H9 (cell line): ENCODE results near the gene NCBP3. TPM values are rescaled to one million over a fixed set of nuclear protein-coding genes. Genes with fewer than 3 reads are reported as not detected.

Experiments
- DNase-seq: peaks from one replicate; pipeline ENCODE4 v3.0.0-alpha.2; 2017
- H2AFZ ChIP-seq: one replicate; pipeline ENCODE4 v1.6.1; 2013; ENCODE audit warnings: mild to moderate bottlenecking, low read length, control low read depth, moderate library complexity
- H2AK5ac ChIP-seq: 2 replicates; pipeline ENCODE4 v1.6.1; 2013; ENCODE audit warnings: low read length, control low read depth, mixed read lengths; ENCODE audit not compliant: insufficient read length
- H2BK120ac ChIP-seq: one replicate; pipeline ENCODE4 v1.6.1; 2013; ENCODE audit warnings: low read depth, mild to moderate bottlenecking, low read length, control low read depth, inconsistent platforms; ENCODE audit not compliant: poor library complexity, severe bottlenecking
- H2BK12ac ChIP-seq: 2 replicates; pipeline ENCODE4 v1.6.1; 2013; ENCODE audit warnings: low read length, control low read depth, mixed read lengths, low read depth; ENCODE audit not compliant: insufficient read length
- H2BK15ac ChIP-seq: 2 replicates; pipeline ENCODE4 v1.6.1; 2013; ENCODE audit warnings: low read depth, low read length, control low read depth
- H2BK20ac ChIP-seq: one replicate; pipeline ENCODE4 v1.6.1; 2013; ENCODE audit warnings: low read depth, mild to moderate bottlenecking, low read length, control low read depth, inconsistent platforms; ENCODE audit not compliant: poor library complexity, severe bottlenecking
- H2BK5ac ChIP-seq: 2 replicates; pipeline ENCODE4 v1.6.1; 2013; ENCODE audit warnings: low read length, control low read depth, mixed read lengths; ENCODE audit not compliant: insufficient read length
- H3K14ac ChIP-seq: 2 replicates; pipeline ENCODE4 v1.6.1; 2013; ENCODE audit warnings: low read length, control low read depth; ENCODE audit not compliant: insufficient read depth
- H3K18ac ChIP-seq: 2 replicates; pipeline ENCODE4 v1.6.1; 2013; ENCODE audit warnings: low read depth, mild to moderate bottlenecking, mixed read lengths, low read length, control low read depth; ENCODE audit not compliant: insufficient read length
- H3K23ac ChIP-seq: 2 replicates; pipeline ENCODE4 v1.6.1; 2013; ENCODE audit warnings: low read length, control low read depth, mixed read lengths, low read depth; ENCODE audit not compliant: insufficient read length
- H3K23me2 ChIP-seq: 2 replicates; pipeline ENCODE4 v1.6.1; 2013; ENCODE audit warnings: low read depth, mild to moderate bottlenecking, mixed read lengths, low read length, control low read depth; ENCODE audit not compliant: insufficient read length, poor library complexity, severe bottlenecking
- H3K27ac ChIP-seq: 2 replicates; pipeline ENCODE4 v1.5.1; 2013; ENCODE audit warnings: low read length, control low read depth, mixed read lengths, low read depth; ENCODE audit not compliant: insufficient read length
- H3K27me3 ChIP-seq: 2 replicates; pipeline ENCODE4 v1.6.1; 2013; ENCODE audit warnings: low read length, control low read depth, inconsistent platforms; ENCODE audit not compliant: insufficient read depth
- H3K4ac ChIP-seq: 2 replicates; pipeline ENCODE4 v1.6.1; 2013; ENCODE audit warnings: low read depth, mild to moderate bottlenecking, control low read depth, inconsistent platforms, low read length, moderate library complexity
- H3K4me1 ChIP-seq: 2 replicates; pipeline ENCODE4 v1.6.1; 2013; ENCODE audit warnings: low read length, control low read depth, inconsistent platforms; ENCODE audit not compliant: insufficient read depth
- H3K4me2 ChIP-seq: 2 replicates; pipeline ENCODE4 v1.6.1; 2013; ENCODE audit warnings: low read length, control low read depth, mixed read lengths; ENCODE audit not compliant: insufficient read length, insufficient read depth
- H3K56ac ChIP-seq: 2 replicates; pipeline ENCODE4 v1.6.1; 2013; ENCODE audit warnings: low read depth, mild to moderate bottlenecking, mixed read lengths, low read length, control low read depth; ENCODE audit not compliant: insufficient read length
- H3K79me1 ChIP-seq: 2 replicates; pipeline ENCODE4 v1.6.1; 2013; ENCODE audit warnings: low read depth, mild to moderate bottlenecking, moderate library complexity, low read length, control low read depth, inconsistent platforms; ENCODE audit not compliant: insufficient read depth, poor library complexity, severe bottlenecking
- H3K79me2 ChIP-seq: 2 replicates; pipeline ENCODE4 v1.6.1; 2013; ENCODE audit warnings: low read length, control low read depth, inconsistent platforms; ENCODE audit not compliant: insufficient read depth
- H3K9ac ChIP-seq: 2 replicates; pipeline ENCODE4 v1.6.1; 2013; ENCODE audit warnings: low read length, control low read depth, mixed read lengths; ENCODE audit not compliant: insufficient read length; ENCODE audit errors: extremely low read depth
- H3K9me3 ChIP-seq: one replicate; pipeline ENCODE4 v1.6.1; 2013; ENCODE audit warnings: low read depth, low read length, inconsistent platforms; ENCODE audit not compliant: control insufficient read depth
- H3T11ph ChIP-seq: one replicate; pipeline ENCODE4 v1.6.1; 2013; ENCODE audit warnings: mild to moderate bottlenecking, low read length, control low read depth, inconsistent platforms
- H4K20me1 ChIP-seq: one replicate; pipeline ENCODE4 v1.6.1; 2013; ENCODE audit not compliant: control insufficient read depth, insufficient read length, insufficient read depth
- H4K5ac ChIP-seq: 2 replicates; pipeline ENCODE4 v1.6.1; 2013; ENCODE audit warnings: low read depth, mild to moderate bottlenecking, mixed read lengths, low read length, control low read depth; ENCODE audit not compliant: insufficient read length
- H4K8ac ChIP-seq: replicated peaks from 2 replicates; pipeline ENCODE4 v1.6.1; 2013; ENCODE audit warnings: low read length, control low read depth, mixed read lengths, low read depth; ENCODE audit not compliant: insufficient read length
- H4K91ac ChIP-seq: 2 replicates; pipeline ENCODE4 v1.6.1; 2013; ENCODE audit warnings: low read depth, mild to moderate bottlenecking, moderate library complexity, mixed read lengths, low read length, control low read depth; ENCODE audit not compliant: insufficient read length
- H3K27ac Mint-ChIP-seq, 3 experiments: 2 replicates in 2 of 3; 3 replicates in 1 of 3; pipeline ENCODE4 v1.8.0; 2020 to 2021; ENCODE audit warnings: mixed read lengths in 3 of 3, mild to moderate bottlenecking in 1 of 3, moderate library complexity in 1 of 3
- H3K27me3 Mint-ChIP-seq: 2 replicates; pipeline ENCODE4 v1.8.0; 2021; ENCODE audit warnings: low read depth, mild to moderate bottlenecking, moderate library complexity, mixed read lengths
- H3K36me3 Mint-ChIP-seq, 3 experiments: 2 replicates in 2 of 3; 3 replicates in 1 of 3; pipeline ENCODE4 v1.8.0; 2020 to 2021; ENCODE audit warnings: low read depth in 3 of 3, mixed read lengths in 3 of 3; ENCODE audit not compliant: insufficient read depth in 1 of 3
- H3K4me1 Mint-ChIP-seq, 2 experiments: 2 replicates each; pipeline ENCODE4 v1.8.0; 2020; ENCODE audit warnings: mixed read lengths in 2 of 2
- H3K4me3 Mint-ChIP-seq, 2 experiments: 2 replicates in 1 of 2; 3 replicates in 1 of 2; pipeline ENCODE4 v1.8.0; 2020 to 2021; ENCODE audit warnings: mild to moderate bottlenecking in 2 of 2, mixed read lengths in 2 of 2, moderate library complexity in 1 of 2
- H3K9me3 Mint-ChIP-seq, 2 experiments: 2 replicates in 1 of 2; 3 replicates in 1 of 2; pipeline ENCODE4 v1.8.0; 2020; ENCODE audit warnings: mild to moderate bottlenecking in 2 of 2, mixed read lengths in 2 of 2, moderate library complexity in 1 of 2
- WGBS: extraction: QIAGEN DNeasy Blood & Tissue Kit; methylation state at CpG from one replicate; pipeline ENCODE4 v1.1.7; 2013; ENCODE audit warnings: missing lambda C conversion rate, low lambda C conversion rate, mixed read lengths; ENCODE audit not compliant: insufficient read length; ENCODE audit errors: extremely low coverage; 5-methylcytosine and 5-hydroxymethylcytosine counted together
- total RNA-seq: library from RNA; stranded (reverse); gene quantifications from 2 replicates; pipeline ENCODE4 v1.2.1, GENCODE V29; 2021
- TF ChIP-seq, protein P1 (sequence below): fragments of 200-600 bp; sonication (generic); conservative IDR thresholded peaks from 3 replicates; pipeline ENCODE4 v1.8.0; 2021; ENCODE audit warnings: antibody characterized with exemption, mild to moderate bottlenecking

Gene NCBP3
- total RNA-seq, 1 experiment from 2014 or later = 45.7 TPM

DNA sequence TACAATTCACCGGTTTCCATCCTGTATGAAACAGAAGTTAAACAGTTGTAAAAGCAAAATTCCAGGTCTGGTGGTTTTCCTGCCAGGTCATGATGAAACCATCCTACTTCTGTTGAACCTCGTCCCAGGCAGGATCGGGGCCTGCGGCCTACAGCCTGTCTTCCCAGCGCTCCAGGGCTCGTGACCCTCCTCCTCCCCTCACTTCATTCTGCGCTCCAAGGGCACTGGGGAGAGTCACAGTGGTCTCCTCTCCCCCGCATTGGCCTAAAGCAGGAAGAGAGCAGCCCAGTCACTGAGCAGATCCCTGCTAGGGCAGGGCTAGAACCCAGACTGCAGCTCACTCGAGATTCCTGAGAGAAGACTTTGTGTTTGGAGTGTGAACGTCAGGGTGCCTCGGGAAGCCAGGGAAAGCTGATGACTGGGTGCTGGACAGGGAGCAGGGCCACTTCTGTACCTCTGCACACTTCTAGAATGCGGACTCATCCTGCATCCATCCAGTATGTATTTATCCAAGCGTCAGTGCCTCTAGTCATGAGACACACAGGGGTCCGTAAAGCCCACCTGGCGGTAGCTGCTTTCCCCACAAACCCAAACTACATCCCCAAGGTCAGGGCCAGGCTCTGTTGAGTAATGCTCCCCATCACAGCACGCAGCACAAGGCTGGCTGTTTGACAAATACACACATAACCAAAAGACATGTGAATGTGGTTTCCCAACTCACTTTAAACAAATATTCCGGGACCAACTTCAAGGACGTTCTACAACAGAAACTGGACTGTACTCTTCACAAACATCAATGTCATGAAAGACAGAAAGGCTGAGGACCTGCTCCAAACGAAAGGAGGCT is 43.4 kb downstream of the NCBP3 start:
- H3K9me3 ChIP-seq = no peaks in the 10 kb centered on the region
- no peak overlapping the region for H4K8ac ChIP-seq
- no peak overlapping the region for H3K9ac ChIP-seq
- no peak overlapping the region for H3K18ac ChIP-seq
- TF ChIP-seq, protein P1, sequence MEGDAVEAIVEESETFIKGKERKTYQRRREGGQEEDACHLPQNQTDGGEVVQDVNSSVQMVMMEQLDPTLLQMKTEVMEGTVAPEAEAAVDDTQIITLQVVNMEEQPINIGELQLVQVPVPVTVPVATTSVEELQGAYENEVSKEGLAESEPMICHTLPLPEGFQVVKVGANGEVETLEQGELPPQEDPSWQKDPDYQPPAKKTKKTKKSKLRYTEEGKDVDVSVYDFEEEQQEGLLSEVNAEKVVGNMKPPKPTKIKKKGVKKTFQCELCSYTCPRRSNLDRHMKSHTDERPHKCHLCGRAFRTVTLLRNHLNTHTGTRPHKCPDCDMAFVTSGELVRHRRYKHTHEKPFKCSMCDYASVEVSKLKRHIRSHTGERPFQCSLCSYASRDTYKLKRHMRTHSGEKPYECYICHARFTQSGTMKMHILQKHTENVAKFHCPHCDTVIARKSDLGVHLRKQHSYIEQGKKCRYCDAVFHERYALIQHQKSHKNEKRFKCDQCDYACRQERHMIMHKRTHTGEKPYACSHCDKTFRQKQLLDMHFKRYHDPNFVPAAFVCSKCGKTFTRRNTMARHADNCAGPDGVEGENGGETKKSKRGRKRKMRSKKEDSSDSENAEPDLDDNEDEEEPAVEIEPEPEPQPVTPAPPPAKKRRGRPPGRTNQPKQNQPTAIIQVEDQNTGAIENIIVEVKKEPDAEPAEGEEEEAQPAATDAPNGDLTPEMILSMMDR = no peak
- H3K36me3 Mint-ChIP-seq = peaks cover 1 to 33% (median 26%) of the 10 kb centered on the region in 3 experiments; a peak in 5 of 7 replicates
- no peak overlapping the region for H3T11ph ChIP-seq
- no peak overlapping the region for H2BK5ac ChIP-seq
- H3K56ac ChIP-seq = no peak overlapping the region
- H4K20me1 ChIP-seq = no peaks in the 10 kb centered on the region
- no peak overlapping the region for H2BK15ac ChIP-seq
- no peaks in the 10 kb centered on the region for H3K27me3 ChIP-seq
- H2BK120ac ChIP-seq = no peak overlapping the region
- H2AK5ac ChIP-seq = no peak overlapping the region
- DNase-seq = no peak
- no peak overlapping the region for H3K4ac ChIP-seq
- no peaks in the 10 kb centered on the region for H3K79me1 ChIP-seq
- H2BK20ac ChIP-seq = no peak overlapping the region
- no peak overlapping the region for H3K14ac ChIP-seq
- no peak overlapping the region for H3K4me2 ChIP-seq
- H2AFZ ChIP-seq = no peak overlapping the region
- H3K27ac Mint-ChIP-seq = peak overlapping the region in 1 of 3 experiments; percentile 33; a peak in 1 of 7 replicates
- no peaks in the 10 kb centered on the region; the same call in 1 of the 2 replicates for H3K27me3 Mint-ChIP-seq
- H3K4me1 Mint-ChIP-seq = peaks cover 0 to 3% of the 10 kb centered on the region in 2 experiments; a peak in 1 of 4 replicates
- no peak overlapping the region for H3K27ac ChIP-seq
- no peaks in the 10 kb centered on the region for H3K9me3 Mint-ChIP-seq
- no peak overlapping the region for H4K5ac ChIP-seq
- no peak overlapping the region for H3K23ac ChIP-seq
- no peaks in the 10 kb centered on the region for H3K23me2 ChIP-seq
- no CpG with 5 or more reads among the region's 19 CpGs for WGBS
- no peak overlapping the region for H2BK12ac ChIP-seq
- H3K4me1 ChIP-seq = no peaks in the 10 kb centered on the region
- no peak overlapping the region for H3K4me3 Mint-ChIP-seq
- no peak overlapping the region for H4K91ac ChIP-seq
- no peaks in the 10 kb centered on the region for H3K79me2 ChIP-seq
